Muscle of leg (tissue), 11 donors: ENCODE data around the gene BCL2L2. TPM values are rescaled to one million over a fixed set of nuclear protein-coding genes. Genes with fewer than 3 reads are reported as not detected.
A peak's percentile ranks its signal among the peaks of the same experiment; 100 is the strongest.

ENCODE experiments used
- DNase-seq: peaks from one replicate; pipeline ENCODE4 v3.0.0; 2013
- H3K27ac ChIP-seq: one replicate; pipeline ENCODE4 v1.5.1; 2013; ENCODE audit warnings: mild to moderate bottlenecking, low read length, control low read depth
- H3K27me3 ChIP-seq: one replicate; pipeline ENCODE4 v1.6.1; 2013; ENCODE audit warnings: low read length; ENCODE audit not compliant: control insufficient read depth, insufficient read depth
- H3K36me3 ChIP-seq: one replicate; pipeline ENCODE4 v1.6.1; 2013; ENCODE audit warnings: low read length; ENCODE audit not compliant: control insufficient read depth, insufficient read depth
- H3K4me1 ChIP-seq: one replicate; pipeline ENCODE4 v1.6.1; 2013; ENCODE audit warnings: low read length; ENCODE audit not compliant: control insufficient read depth, insufficient read depth
- H3K4me3 ChIP-seq: one replicate; pipeline ENCODE4 v1.5.1; 2013; ENCODE audit warnings: low read length, control low read depth
- H3K9me3 ChIP-seq: replicated peaks from 2 replicates; pipeline ENCODE4 v1.6.1; 2013; ENCODE audit warnings: low read depth, low read length; ENCODE audit not compliant: control insufficient read depth
- WGBS: methylation state at CpG from one replicate; pipeline ENCODE4 v1.1.5; 2013; ENCODE audit warnings: missing lambda C conversion rate; ENCODE audit not compliant: insufficient coverage; 5-methylcytosine and 5-hydroxymethylcytosine counted together
- polyA plus RNA-seq, 8 donors: library from polyadenylated mRNA; unstranded; fragments of 120-200 nt; gene quantifications; one replicate each; pipeline versions ENCODE4 v1.2.1 to v1.2.3, GENCODE V29; 2013; ENCODE audit warnings: inconsistent platforms in 1 of 8, low replicate concordance in 1 of 8; ENCODE audit not compliant: insufficient read length in 8 of 8, insufficient read depth in 1 of 8
- total RNA-seq: library from RNA; stranded (reverse); fragments of 120-200 nt; gene quantifications from one replicate; pipeline ENCODE4 v1.2.4, GENCODE V29; 2013

Gene BCL2L2
- total and polyA plus RNA-seq, 9 donors: 15.1 to 39.3 (median 31.5) TPM

GRCh38 chr14:23299211-23299957, 7.2 kb upstream of the BCL2L2 start:
- DNase-seq: peak; percentile 52
- H3K4me1 ChIP-seq: peaks cover 24% of the 10 kb centered on the region
- WGBS: no CpG with 5 or more reads among the region's 2 CpGs

DNA sequence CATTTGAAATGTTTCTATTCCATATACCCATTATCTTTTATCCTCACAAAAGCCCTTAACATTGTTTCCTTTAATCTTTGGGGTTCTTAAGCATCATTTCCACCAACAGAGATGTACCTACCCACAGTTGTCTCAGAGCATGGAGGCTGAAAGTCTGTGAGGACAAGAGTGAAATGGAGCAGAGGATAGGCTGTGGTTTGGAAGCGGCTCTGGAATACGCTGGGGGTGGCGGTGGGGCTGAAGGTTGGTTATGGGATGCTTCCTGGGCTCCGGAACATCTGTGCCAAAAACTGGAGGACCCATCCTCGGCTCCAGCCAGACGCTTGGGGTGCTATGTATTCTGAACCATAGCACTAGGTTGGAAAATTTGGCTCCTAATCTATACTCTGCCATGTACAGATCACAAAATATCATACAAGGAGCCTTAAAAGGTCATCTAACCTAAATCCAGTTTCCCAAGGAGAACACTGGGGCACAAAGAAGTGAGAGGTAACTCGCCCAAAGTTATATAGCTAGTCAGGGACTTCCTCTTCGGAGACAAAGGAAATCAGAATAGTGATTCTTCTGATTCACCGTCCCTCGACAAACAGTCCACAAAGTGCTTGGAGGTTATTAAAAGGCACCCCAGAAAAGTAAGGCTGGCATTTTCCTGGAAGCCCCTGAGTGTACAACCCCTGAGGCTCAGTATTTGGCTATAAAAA, 6.5 kb upstream of the BCL2L2 start:
- H3K27me3 ChIP-seq: no peaks in the 10 kb centered on the region
- peak overlapping the region; percentile 79 for H3K4me3 ChIP-seq
- 60% methylated on average over 4 of the region's 10 CpGs for WGBS
- peaks cover 25% of the 10 kb centered on the region for H3K36me3 ChIP-seq
- H3K4me1 ChIP-seq: peaks cover 19% of the 10 kb centered on the region
- no peak for DNase-seq
- H3K27ac ChIP-seq: peak overlapping the region; percentile 99
- no peaks in the 10 kb centered on the region for H3K9me3 ChIP-seq

More at GRCh38 chr14:23299211-23299957, 7.2 kb upstream of the BCL2L2 start:
- Histone ChIP-seq H3K27ac (no peak overlapping the region), H3K4me3 (no peak overlapping the region), H3K9me3 (no peaks in the 10 kb centered on the region), H3K36me3 (peaks cover 25% of the 10 kb centered on the region), H3K27me3 (no peaks in the 10 kb centered on the region)

DNA sequence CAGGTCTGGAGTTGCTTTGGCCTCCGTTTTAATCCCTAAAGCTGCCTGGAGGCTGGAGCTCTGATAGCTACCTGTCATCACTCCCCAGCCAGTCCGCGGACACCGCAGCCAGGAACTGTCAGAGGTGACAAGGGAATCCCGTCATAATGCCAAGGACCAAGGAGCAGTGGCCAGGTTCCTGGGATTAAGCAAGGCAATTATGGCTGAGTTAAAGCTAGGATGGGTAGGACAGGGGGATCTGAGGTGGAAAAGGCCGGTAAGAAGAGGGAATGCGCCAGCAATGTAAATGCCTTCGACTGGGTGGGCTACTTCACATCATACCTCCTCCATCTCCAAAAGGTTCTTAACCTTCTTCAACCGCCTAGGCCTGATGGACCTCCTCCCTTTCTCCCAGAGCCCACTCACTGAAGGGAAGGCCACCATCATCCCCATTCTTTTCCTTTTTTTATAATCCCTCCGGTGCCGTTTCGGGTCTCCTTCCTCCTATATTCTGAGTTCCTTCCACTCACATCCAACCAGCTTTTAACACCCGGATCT, 5.9 kb upstream of the BCL2L2 start:
- H3K4me1 ChIP-seq: peaks cover 19% of the 10 kb centered on the region
- DNase-seq: peak; percentile 55
- H3K4me3 ChIP-seq: peak overlapping the region; percentile 79
- H3K27ac ChIP-seq: peak overlapping the region; percentile 99
- 6% methylated on average over 7 of the region's 13 CpGs for WGBS
- H3K36me3 ChIP-seq: peaks cover 25% of the 10 kb centered on the region
- H3K27me3 ChIP-seq: no peaks in the 10 kb centered on the region
- H3K9me3 ChIP-seq: no peaks in the 10 kb centered on the region

GRCh38 chr14:23301288-23301968, 5.2 kb upstream of the BCL2L2 start:
- under 1% methylated on average over 87 of the region's 87 CpGs for WGBS
- Histone ChIP-seq H3K4me1 (peaks cover 25% of the 10 kb centered on the region), H3K27me3 (no peaks in the 10 kb centered on the region), H3K4me3 (peak overlapping the region; percentile 79), H3K36me3 (peaks cover 25% of the 10 kb centered on the region), H3K27ac (peak overlapping the region; percentile 99), H3K9me3 (no peaks in the 10 kb centered on the region)
- DNase-seq: peak; percentile 100

DNA sequence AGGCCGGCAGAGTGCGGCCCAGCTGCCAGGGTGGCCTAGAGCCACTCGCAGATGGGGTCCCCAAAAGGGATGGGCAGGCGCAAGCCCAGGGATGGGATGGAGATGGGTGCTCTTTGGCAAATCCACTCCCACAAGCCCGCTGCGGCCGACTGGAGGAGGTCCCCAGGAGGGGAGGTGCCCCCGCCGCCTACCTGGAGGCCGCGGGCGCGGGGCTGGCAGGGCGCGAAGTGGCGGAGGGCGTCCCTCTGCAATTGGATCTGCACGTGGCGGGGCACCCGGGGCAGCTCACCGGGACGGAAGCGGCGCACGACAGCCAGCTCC, 4.7 kb upstream of the BCL2L2 start:
- peak overlapping the region; percentile 96 for H3K27ac ChIP-seq
- WGBS: under 1% methylated on average over 25 of the region's 25 CpGs
- H3K27me3 ChIP-seq: no peaks in the 10 kb centered on the region
- H3K36me3 ChIP-seq: peaks cover 24% of the 10 kb centered on the region
- no peaks in the 10 kb centered on the region for H3K9me3 ChIP-seq
- peaks cover 26% of the 10 kb centered on the region for H3K4me1 ChIP-seq
- H3K4me3 ChIP-seq: peak overlapping the region; percentile 76
- DNase-seq: no peak

GRCh38 chr14:23302290-23303225, 4.1 kb upstream of the BCL2L2 start, which contains the start of gene PPP1R3E:
Gene PPP1R3E, minus strand, starts transcription at chr14:23302859. Its CDS starts 283 bp downstream, at chr14:23302576.
- Histone ChIP-seq H3K4me3 (peak within 1 kb of the TSS; percentile 76), H3K27me3 (no peaks in the 10 kb centered on the region), H3K27ac (peak within 1 kb of the TSS; percentile 96), H3K4me1 (peaks cover 32% of the 10 kb centered on the region), H3K9me3 (no peaks in the 10 kb centered on the region), H3K36me3 (peaks cover 19% of the 10 kb centered on the region)
- DNase-seq: peak; percentile 79
- WGBS: under 1% methylated on average over 66 of the region's 81 CpGs

DNA sequence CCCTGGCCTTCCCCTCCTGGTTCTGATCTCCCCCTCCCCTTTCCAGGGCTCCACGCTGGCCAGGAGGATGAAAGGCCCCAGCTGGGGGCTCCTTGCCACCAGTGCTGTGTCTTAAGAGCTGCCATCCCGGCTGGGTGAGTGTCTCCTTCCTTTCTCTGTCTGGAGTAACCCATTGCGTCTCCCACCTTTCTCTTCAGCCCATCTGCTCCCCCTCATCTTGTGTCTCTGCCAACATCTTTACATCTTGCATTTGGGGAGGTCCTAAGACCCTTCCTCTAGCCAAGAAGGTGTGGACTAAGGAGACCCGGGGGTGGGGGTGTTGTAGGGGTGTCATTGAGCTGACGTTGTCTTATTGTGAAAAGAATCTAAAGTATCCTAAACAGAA, 505 bp downstream of the BCL2L2 start:
- H3K27ac ChIP-seq: peak overlapping the region; percentile 97
- H3K36me3 ChIP-seq: peaks cover 40% of the 10 kb centered on the region
- 0% methylated on average over 2 of the region's 5 CpGs for WGBS
- H3K9me3 ChIP-seq: no peaks in the 10 kb centered on the region
- no peaks in the 10 kb centered on the region for H3K27me3 ChIP-seq
- peaks cover 35% of the 10 kb centered on the region for H3K4me1 ChIP-seq
- DNase-seq: peak; percentile 52
- H3K4me3 ChIP-seq: peak overlapping the region; percentile 81

GRCh38 chr14:23307687-23308644, 1.3 kb downstream of the BCL2L2 start:
- Histone ChIP-seq H3K4me3 (peak overlapping the region; percentile 81), H3K27ac (peak overlapping the region; percentile 97), H3K4me1 (peaks cover 31% of the 10 kb centered on the region), H3K36me3 (peaks cover 40% of the 10 kb centered on the region), H3K9me3 (no peaks in the 10 kb centered on the region), H3K27me3 (no peaks in the 10 kb centered on the region)
- WGBS: 83% methylated on average over 15 of the region's 22 CpGs
- no peak for DNase-seq
